CD4-positive, alpha-beta memory T cell (primary cell): ENCODE measurements around the gene GALR3. TPM values are rescaled to one million over a fixed set of nuclear protein-coding genes. Genes with fewer than 3 reads are reported as not detected.

ENCODE experiments used
- CTCF ChIA-PET: fragments of 350-600 bp; sonication (Branson Sonifier 250); formaldehyde crosslinking; loops from one replicate; lab custom pipeline; 2021; ENCODE audit warnings: inconsistent platforms; ENCODE audit not compliant: partially characterized antibody; lab: Charles Lee
- POLR2A ChIA-PET: fragments of 350-600 bp; sonication (Branson Sonifier 250); formaldehyde crosslinking; loops from one replicate; lab custom pipeline; 2021; ENCODE audit not compliant: partially characterized antibody; lab: Charles Lee
- DNase-seq, 5 donors: peaks; one replicate each; pipeline versions ENCODE4 v3.0.0 to v3.0.0-alpha.2; 2020 to 2022; ENCODE audit warnings: mixed read lengths in 1 of 5
- H3K27ac ChIP-seq: one replicate; pipeline ENCODE4 v1.7.0; 2013; ENCODE audit warnings: low read depth, low read length
- H3K27me3 ChIP-seq: 2 replicates; pipeline ENCODE4 v1.7.0; 2013; ENCODE audit warnings: mild to moderate bottlenecking, low read length, moderate library complexity; ENCODE audit not compliant: insufficient read depth
- H3K36me3 ChIP-seq: 2 replicates; pipeline ENCODE4 v1.7.0; 2013; ENCODE audit warnings: mild to moderate bottlenecking, low read length, moderate library complexity; ENCODE audit not compliant: insufficient read depth
- H3K4me1 ChIP-seq: 2 replicates; pipeline ENCODE4 v1.7.0; 2013; ENCODE audit warnings: mild to moderate bottlenecking, low read length, moderate library complexity; ENCODE audit not compliant: insufficient read depth
- H3K4me3 ChIP-seq, 2 donors: one replicate each; pipeline ENCODE4 v1.7.0; 2013; ENCODE audit warnings: low read length in 2 of 2, mild to moderate bottlenecking in 1 of 2
- H3K9me3 ChIP-seq, 2 donors: one replicate each; pipeline ENCODE4 v1.7.0; 2013; ENCODE audit warnings: low read length in 2 of 2, control low read depth in 1 of 2; ENCODE audit not compliant: control insufficient read depth in 1 of 2
- H3K27ac Mint-ChIP-seq, 7 donors: one replicate each; pipeline ENCODE4 v1.8.0; 2020 to 2021; ENCODE audit warnings: mixed read lengths in 7 of 7, mild to moderate bottlenecking in 6 of 7, inconsistent platforms in 3 of 7, moderate library complexity in 3 of 7
- H3K27me3 Mint-ChIP-seq, 2 donors: one replicate each; pipeline ENCODE4 v1.8.0; 2020 to 2021; ENCODE audit warnings: mixed read lengths in 2 of 2
- H3K36me3 Mint-ChIP-seq, 2 donors: one replicate each; pipeline ENCODE4 v1.8.0; 2020 to 2021; ENCODE audit warnings: mixed read lengths in 2 of 2, inconsistent platforms in 1 of 2, mild to moderate bottlenecking in 1 of 2
- H3K4me1 Mint-ChIP-seq, 4 donors: one replicate each; pipeline ENCODE4 v1.8.0; 2020 to 2021; ENCODE audit warnings: mixed read lengths in 4 of 4, mild to moderate bottlenecking in 1 of 4
- H3K4me3 Mint-ChIP-seq, 8 donors: one replicate each; pipeline ENCODE4 v1.8.0; 2020 to 2021; ENCODE audit warnings: mixed read lengths in 8 of 8, mild to moderate bottlenecking in 7 of 8, moderate library complexity in 6 of 8, inconsistent platforms in 3 of 8
- H3K9me3 Mint-ChIP-seq, 8 donors: one replicate each; pipeline ENCODE4 v1.8.0; 2020 to 2021; ENCODE audit warnings: mixed read lengths in 8 of 8, mild to moderate bottlenecking in 5 of 8, inconsistent platforms in 3 of 8, moderate library complexity in 1 of 8
- intact Hi-C: fragments of 100-400 bp; cut with micrococcal nuclease; formaldehyde crosslinking; loops from one replicate; pipeline ENCODE4 v1.15.1; 2023
- polyA plus RNA-seq, 2 donors: library from polyadenylated mRNA; unstranded; fragments of 300-500 nt; fragmentation: Illumina TruSeq; gene quantifications; one replicate each; pipeline ENCODE4 v1.2.3, GENCODE V29; 2021
- total RNA-seq, 2 experiments: library from RNA; stranded (reverse); gene quantifications; one replicate each; pipeline ENCODE4 v1.2.3, GENCODE V29; 2021

The GALR3 gene
- total and polyA plus RNA-seq, 4 experiments from 2014 or later, result not detected

- Histone ChIP-seq H3K4me1 (peaks cover 50% of the 10 kb centered on the region), H3K27ac (no peak within 1 kb of the TSS), H3K36me3 (no peaks in the 10 kb centered on the region), H3K27me3 (peaks cover 20% of the 10 kb centered on the region), H3K9me3 (no peaks in the 10 kb centered on the region), H3K4me3 (peak within 1 kb of the TSS; percentile 36 to 45)
- Mint-ChIP-seq H3K4me1 (peaks cover 17 to 50% (median 37%) of the 10 kb centered on the region in 4 donors), H3K27me3 (peaks cover 30% of the 10 kb centered on the region in 2 donors), H3K27ac (peak within 1 kb of the TSS in 4 of 7 donors; percentile 32 to 47 (median 45)), H3K4me3 (peak within 1 kb of the TSS; percentile 69 to 87 (median 78)), H3K36me3 (no peaks in the 10 kb centered on the region), H3K9me3 (no peaks in the 10 kb centered on the region)
- ChIA-PET CTCF (interaction anchor here (0.9 to 5.4 kb wide), 4 partner anchors 11 to 146 kb away, joined by 3 to 50 read pairs (median 12); partner anchors contain the start of genes C22orf23 and POLR2F), POLR2A (interaction anchor here (0.6 to 1.5 kb wide), 5 partner anchors 10 to 99 kb away, joined by 3 to 6 read pairs (median 3); partner anchors contain the start of genes ANKRD54 and MICALL1)
- intact Hi-C loops, result loop anchor here (1.0 to 5.0 kb wide), 4 partner anchors 35 to 200 kb away; partner anchors contain the start of genes ANKRD54, GGA1 and MICALL1
- DNase-seq, result peak; percentile 70 to 82 (median 75)
These were observed 15.5 kb upstream of the GALR3 start, which contains the start of gene GCAT for GRCh38 chr22:37807410-37808293. Gene GCAT, plus strand, starts transcription at chr22:37807934. Its CDS starts 34 bp downstream, at chr22:37807968.

GRCh38 chr22:37808294-37808657 lies 14.9 kb upstream of the GALR3 start:
- intact Hi-C loops, result loop anchor here (5.0 kb wide), 3 partner anchors 34 to 201 kb away; partner anchors contain the start of genes ANKRD54 and GGA1
- no peaks in the 10 kb centered on the region for H3K9me3 Mint-ChIP-seq
- peak overlapping the region in 3 of 7 donors; percentile 32 to 47 (median 46) for H3K27ac Mint-ChIP-seq
- no peak for DNase-seq
- H3K4me3 Mint-ChIP-seq, result peak overlapping the region; percentile 69 to 87 (median 78)
- CTCF ChIA-PET, result interaction anchor here (1.5 to 5.4 kb wide), 3 partner anchors 10 to 145 kb away, joined by 3 to 50 read pairs (median 21); partner anchors contain the start of genes C22orf23 and POLR2F
- no peak overlapping the region for H3K27ac ChIP-seq
- H3K36me3 Mint-ChIP-seq, result no peaks in the 10 kb centered on the region
- H3K27me3 ChIP-seq, result peaks cover 20% of the 10 kb centered on the region
- peaks cover 44% of the 10 kb centered on the region for H3K4me1 ChIP-seq
- peaks cover 24 to 25% of the 10 kb centered on the region in 2 donors for H3K27me3 Mint-ChIP-seq
- H3K36me3 ChIP-seq, result no peaks in the 10 kb centered on the region
- no peaks in the 10 kb centered on the region for H3K9me3 ChIP-seq
- POLR2A ChIA-PET, result interaction anchor here (1.3 to 1.5 kb wide), 3 partner anchors 9 to 36 kb away, joined by 3 to 6 read pairs (median 6); partner anchors contain the start of gene ANKRD54
- H3K4me3 ChIP-seq, result peak overlapping the region in 1 of 2 donors; percentile 45
- H3K4me1 Mint-ChIP-seq, result peaks cover 12 to 44% (median 31%) of the 10 kb centered on the region in 4 donors

- Mint-ChIP-seq H3K27me3 (peaks cover 16 to 18% of the 10 kb centered on the region in 2 donors), H3K4me3 (peak overlapping the region in 1 of 8 donors; percentile 30), H3K4me1 (peaks cover 12 to 35% (median 26%) of the 10 kb centered on the region in 4 donors), H3K36me3 (no peaks in the 10 kb centered on the region), H3K9me3 (no peaks in the 10 kb centered on the region), H3K27ac (no peak overlapping the region)
- intact Hi-C loops, result loop anchor here (5.0 kb wide), 3 partner anchors 32 to 203 kb away; partner anchors contain the start of genes ANKRD54 and GGA1
- CTCF ChIA-PET, result interaction anchor here (0.7 to 5.4 kb wide), 5 partner anchors 8 to 124 kb away, joined by 3 to 50 read pairs (median 4); no protein-coding TSS in a partner anchor
- Histone ChIP-seq H3K27me3 (peaks cover 20% of the 10 kb centered on the region), H3K4me1 (peaks cover 35% of the 10 kb centered on the region), H3K36me3 (no peaks in the 10 kb centered on the region), H3K9me3 (no peaks in the 10 kb centered on the region), H3K27ac (no peak overlapping the region), H3K4me3 (no peak overlapping the region)
- no peak for DNase-seq
- POLR2A ChIA-PET, result no interaction called here
These were observed 13.4 kb upstream of the GALR3 start for GRCh38 chr22:37809672-37810333.

- no peak overlapping the region for H3K4me3 Mint-ChIP-seq
- no peak overlapping the region for H3K27ac Mint-ChIP-seq
- peaks cover 12% of the 10 kb centered on the region for H3K27me3 ChIP-seq
- CTCF ChIA-PET, result interaction anchor here (5.4 kb wide), 1 partner anchor 52 kb away, joined by 21 read pairs; no protein-coding TSS in a partner anchor
- no peak overlapping the region for H3K27ac ChIP-seq
- peaks cover 3 to 18% (median 12%) of the 10 kb centered on the region in 4 donors for H3K4me1 Mint-ChIP-seq
- no peak for DNase-seq
- H3K9me3 Mint-ChIP-seq, result no peaks in the 10 kb centered on the region
- peaks cover 17% of the 10 kb centered on the region for H3K4me1 ChIP-seq
- H3K27me3 Mint-ChIP-seq, result peaks cover 7 to 9% of the 10 kb centered on the region in 2 donors
- intact Hi-C loops, result no loop called here
- no peaks in the 10 kb centered on the region for H3K36me3 ChIP-seq
- POLR2A ChIA-PET, result no interaction called here
- H3K4me3 ChIP-seq, result no peak overlapping the region
- H3K36me3 Mint-ChIP-seq, result no peaks in the 10 kb centered on the region
- H3K9me3 ChIP-seq, result no peaks in the 10 kb centered on the region
These were observed 11.3 kb upstream of the GALR3 start for GRCh38 chr22:37811867-37812266.

- no peaks in the 10 kb centered on the region for H3K9me3 Mint-ChIP-seq
- no peak for DNase-seq
- Histone ChIP-seq H3K36me3 (no peaks in the 10 kb centered on the region), H3K4me1 (peaks cover 13% of the 10 kb centered on the region), H3K27me3 (peaks cover 11% of the 10 kb centered on the region), H3K27ac (no peak overlapping the region), H3K4me3 (no peak overlapping the region), H3K9me3 (no peaks in the 10 kb centered on the region)
- no peak overlapping the region for H3K27ac Mint-ChIP-seq
- ChIA-PET POLR2A (no interaction called here), CTCF (interaction anchor here (7.4 kb wide), 1 partner anchor 51 kb away, joined by 255 read pairs; no protein-coding TSS in a partner anchor)
- H3K36me3 Mint-ChIP-seq, result no peaks in the 10 kb centered on the region
- H3K4me1 Mint-ChIP-seq, result peaks cover 5 to 14% (median 10%) of the 10 kb centered on the region in 4 donors
- H3K4me3 Mint-ChIP-seq, result no peak overlapping the region
- intact Hi-C loops, result no loop called here
- peaks cover 11% of the 10 kb centered on the region in 2 donors for H3K27me3 Mint-ChIP-seq
These were observed 10.1 kb upstream of the GALR3 start for GRCh38 chr22:37812869-37813678.

- H3K27me3 ChIP-seq, result no peaks in the 10 kb centered on the region
- H3K4me1 ChIP-seq, result peaks cover 19% of the 10 kb centered on the region
- no peaks in the 10 kb centered on the region for H3K9me3 ChIP-seq
- POLR2A ChIA-PET, result interaction anchor here (0.9 to 1.0 kb wide), 2 partner anchors 29 to 208 kb away, joined by 3 to 4 read pairs; partner anchors contain the start of gene ANKRD54
- CTCF ChIA-PET, result interaction anchor here (0.6 to 7.4 kb wide), 6 partner anchors 7 to 286 kb away, joined by 3 to 255 read pairs (median 24); partner anchors contain the start of gene GCAT
- H3K27ac ChIP-seq, result no peak overlapping the region
- H3K36me3 Mint-ChIP-seq, result no peaks in the 10 kb centered on the region
- H3K4me3 Mint-ChIP-seq, result no peak overlapping the region
- no peaks in the 10 kb centered on the region for H3K9me3 Mint-ChIP-seq
- peaks cover 5 to 9% of the 10 kb centered on the region in 2 donors for H3K27me3 Mint-ChIP-seq
- H3K36me3 ChIP-seq, result no peaks in the 10 kb centered on the region
- H3K4me3 ChIP-seq, result no peak overlapping the region
- peaks cover 2 to 19% (median 9%) of the 10 kb centered on the region in 4 donors for H3K4me1 Mint-ChIP-seq
- H3K27ac Mint-ChIP-seq, result no peak overlapping the region
- no peak for DNase-seq
- intact Hi-C loops, result no loop called here
These were observed 7.6 kb upstream of the GALR3 start for GRCh38 chr22:37815593-37815992.
